Activated CD4-positive, alpha-beta T cell treated with anti-CD3 and anti-CD28 coated beads for 36 hours (primary cell): ENCODE data around the gene SMPD3. TPM values are rescaled to one million over a fixed set of nuclear protein-coding genes. Genes with fewer than 3 reads are reported as not detected.

Experiments
- ATAC-seq: fragments of 200-7000 bp; cut with Tn5 transposase; one replicate; pipeline ENCODE4 v1.10.0; 2021; ENCODE audit warnings: mild to moderate bottlenecking, moderate library complexity
- CTCF ChIA-PET: fragments of 350-600 bp; sonication (Branson Sonifier 250); formaldehyde crosslinking; loops from one replicate; lab custom pipeline; 2021; ENCODE audit warnings: antibody characterized with exemption; lab: Charles Lee
- POLR2A ChIA-PET: fragments of 350-600 bp; sonication (Branson Sonifier 250); formaldehyde crosslinking; loops from one replicate; lab custom pipeline; 2021; ENCODE audit warnings: antibody characterized with exemption, inconsistent platforms; lab: Charles Lee
- DNase-seq: peaks from one replicate; pipeline ENCODE4 v3.0.0-alpha.2; 2020
- H3K27ac Mint-ChIP-seq: one replicate; pipeline ENCODE4 v1.8.0; 2021; ENCODE audit warnings: mixed read lengths
- H3K27me3 Mint-ChIP-seq: one replicate; pipeline ENCODE4 v1.8.0; 2021; ENCODE audit warnings: mixed read lengths
- H3K36me3 Mint-ChIP-seq: one replicate; pipeline ENCODE4 v1.8.0; 2021; ENCODE audit warnings: low read depth, mixed read lengths
- H3K4me1 Mint-ChIP-seq: one replicate; pipeline ENCODE4 v1.8.0; 2021; ENCODE audit warnings: mixed read lengths
- H3K4me3 Mint-ChIP-seq: one replicate; pipeline ENCODE4 v1.8.0; 2021; ENCODE audit warnings: mild to moderate bottlenecking, moderate library complexity, mixed read lengths
- H3K9me3 Mint-ChIP-seq: one replicate; pipeline ENCODE4 v1.8.0; 2021; ENCODE audit warnings: low read depth, mixed read lengths
- intact Hi-C, 2 experiments: fragments of 100-400 bp; cut with DNase I in 1 of 2; cut with micrococcal nuclease in 1 of 2; formaldehyde crosslinking; loops; one replicate each; pipeline versions ENCODE4 v1.14.2 to v1.15.1; 2022 to 2024; cut with DNase I, micrococcal nuclease
- total RNA-seq, 2 experiments: library from RNA; stranded (reverse); gene quantifications; one replicate each; pipeline ENCODE4 v1.2.3, GENCODE V29; 2021

SMPD3 gene
- total RNA-seq, 2 experiments from 2014 or later = 0.07 to 0.37 TPM

- Mint-ChIP-seq H3K4me3 (no peak overlapping the region), H3K9me3 (no peaks in the 10 kb centered on the region), H3K4me1 (peaks cover 26% of the 10 kb centered on the region), H3K27me3 (no peaks in the 10 kb centered on the region), H3K36me3 (peaks cover 39% of the 10 kb centered on the region), H3K27ac (no peak overlapping the region)
- ATAC-seq = no peak
- intact Hi-C loops = loop anchor here (1.0 to 5.0 kb wide), 4 partner anchors 18 to 237 kb away; partner anchors contain the start of gene PRMT7 (in 1 of the 2)
- ChIA-PET CTCF (interaction anchor here (0.7 to 19.5 kb wide), 26 partner anchors 9 to 1254 kb away, joined by 3 to 517 read pairs (median 4); partner anchors contain the start of genes PRMT7, SLC7A6 and SLC7A6OS), POLR2A (interaction anchor here (0.7 kb wide), 1 partner anchor 81 kb away, joined by 9 read pairs; no protein-coding TSS in a partner anchor)
- no peak for DNase-seq
Observed at GRCh38 chr16:68328860-68329390, 119.4 kb downstream of the SMPD3 start.

GRCh38 chr16:68328151-68328859, 120.0 kb downstream of the SMPD3 start:
- peaks cover 26% of the 10 kb centered on the region for H3K4me1 Mint-ChIP-seq
- no peaks in the 10 kb centered on the region for H3K9me3 Mint-ChIP-seq
- ChIA-PET POLR2A (no interaction called here), CTCF (interaction anchor here (0.6 to 19.5 kb wide), 29 partner anchors 9 to 1254 kb away, joined by 3 to 517 read pairs (median 4); partner anchors contain the start of genes PRMT7, SLC7A6 and SLC7A6OS)
- no peaks in the 10 kb centered on the region for H3K27me3 Mint-ChIP-seq
- ATAC-seq (peak; percentile 97), DNase-seq (peak; percentile 87)
- no peak overlapping the region for H3K4me3 Mint-ChIP-seq
- intact Hi-C loops = loop anchor here (1.0 to 5.0 kb wide), 4 partner anchors 17 to 236 kb away; partner anchors contain the start of gene PRMT7 (in 1 of the 2)
- H3K36me3 Mint-ChIP-seq = peaks cover 40% of the 10 kb centered on the region
- peak overlapping the region; percentile 40 for H3K27ac Mint-ChIP-seq

- H3K27ac Mint-ChIP-seq = no peak overlapping the region
- ChIA-PET CTCF (interaction anchor here (1.2 to 19.5 kb wide), 2 partner anchors 25 to 58 kb away, joined by 3 to 517 read pairs; partner anchors contain the start of gene SLC7A6), POLR2A (no interaction called here)
- no peaks in the 10 kb centered on the region for H3K27me3 Mint-ChIP-seq
- peaks cover 22% of the 10 kb centered on the region for H3K4me1 Mint-ChIP-seq
- peaks cover 33% of the 10 kb centered on the region for H3K36me3 Mint-ChIP-seq
- DNase-seq (no peak), ATAC-seq (no peak)
- no peak overlapping the region for H3K4me3 Mint-ChIP-seq
- intact Hi-C loops = loop anchor here in 1 of 2 experiments (5.0 kb wide), 1 partner anchor 233 kb away; no protein-coding TSS in a partner anchor
- no peaks in the 10 kb centered on the region for H3K9me3 Mint-ChIP-seq
Observed at GRCh38 chr16:68324780-68325357, 123.4 kb downstream of the SMPD3 start.

- intact Hi-C loops = no loop called here
- H3K4me1 Mint-ChIP-seq = peaks cover 28% of the 10 kb centered on the region
- no peak for ATAC-seq
- H3K9me3 Mint-ChIP-seq = no peaks in the 10 kb centered on the region
- H3K27ac Mint-ChIP-seq = no peak overlapping the region
- DNase-seq = no peak
- H3K36me3 Mint-ChIP-seq = peaks cover 33% of the 10 kb centered on the region
- no peak overlapping the region for H3K4me3 Mint-ChIP-seq
- no peaks in the 10 kb centered on the region for H3K27me3 Mint-ChIP-seq
- POLR2A ChIA-PET = no interaction called here
- CTCF ChIA-PET = interaction anchor here (0.9 to 19.5 kb wide), 3 partner anchors 41 to 79 kb away, joined by 3 to 517 read pairs (median 6); partner anchors contain the start of genes PLA2G15 and SLC7A6
Observed at GRCh38 chr16:68324336-68324735, 124.0 kb downstream of the SMPD3 start.

- DNase-seq (peak; percentile 81), ATAC-seq (peak; percentile 100)
- CTCF ChIA-PET = interaction anchor here (0.6 to 19.5 kb wide), 6 partner anchors 8 to 1734 kb away, joined by 3 to 517 read pairs (median 8); partner anchors contain the start of genes PRMT7, SLC7A6 and SLC7A6OS
- H3K36me3 Mint-ChIP-seq = peaks cover 37% of the 10 kb centered on the region
- no peaks in the 10 kb centered on the region for H3K9me3 Mint-ChIP-seq
- intact Hi-C loops = loop anchor here (1.0 to 2.0 kb wide), 2 partner anchors 8 to 55 kb away; partner anchors contain the start of genes PRMT7 (in 1 of the 2) and SLC7A6 (in 1 of the 2)
- H3K4me1 Mint-ChIP-seq = peaks cover 27% of the 10 kb centered on the region
- POLR2A ChIA-PET = interaction anchor here (0.7 to 1.4 kb wide), 5 partner anchors 9 to 166 kb away, joined by 5 to 8 read pairs (median 7); partner anchors contain the start of genes PRMT7, SLC7A6 and SLC7A6OS
- peak overlapping the region; percentile 74 for H3K27ac Mint-ChIP-seq
- no peak overlapping the region for H3K4me3 Mint-ChIP-seq
- H3K27me3 Mint-ChIP-seq = no peaks in the 10 kb centered on the region
Observed at GRCh38 chr16:68319185-68319908, 129.0 kb downstream of the SMPD3 start.

- Mint-ChIP-seq H3K27ac (no peak overlapping the region), H3K4me3 (no peak overlapping the region), H3K4me1 (peaks cover 36% of the 10 kb centered on the region), H3K36me3 (peaks cover 39% of the 10 kb centered on the region), H3K27me3 (no peaks in the 10 kb centered on the region), H3K9me3 (no peaks in the 10 kb centered on the region)
- ChIA-PET CTCF (no interaction called here), POLR2A (no interaction called here)
- DNase-seq (no peak), ATAC-seq (no peak)
- intact Hi-C loops = no loop called here
Observed at GRCh38 chr16:68313116-68313515, 135.2 kb downstream of the SMPD3 start.

- ATAC-seq = peak; percentile 99
- CTCF ChIA-PET = interaction anchor here (0.5 to 2.4 kb wide), 17 partner anchors 10 to 49 kb away, joined by 3 to 18 read pairs (median 5); partner anchors contain the start of gene SLC7A6
- H3K27me3 Mint-ChIP-seq = no peaks in the 10 kb centered on the region
- DNase-seq = peak; percentile 97
- no peaks in the 10 kb centered on the region for H3K9me3 Mint-ChIP-seq
- POLR2A ChIA-PET = interaction anchor here (0.6 to 2.0 kb wide), 11 partner anchors 8 to 447 kb away, joined by 3 to 19 read pairs (median 4); partner anchors contain the start of genes NFATC3 and SLC7A6
- peaks cover 41% of the 10 kb centered on the region for H3K36me3 Mint-ChIP-seq
- H3K27ac Mint-ChIP-seq = peak within 1 kb of the TSS; percentile 92
- intact Hi-C loops = loop anchor here (1.0 to 2.0 kb wide), 9 partner anchors 8 to 504 kb away; partner anchors contain the start of genes SLC7A6 (in 2 of the 2), CENPT (in 1 of the 2), NFATC3 (in 1 of the 2) and PLA2G15 (in 1 of the 2)
- peak within 1 kb of the TSS; percentile 90 for H3K4me3 Mint-ChIP-seq
- H3K4me1 Mint-ChIP-seq = peaks cover 42% of the 10 kb centered on the region
Observed at GRCh38 chr16:68310774-68311511, 137.4 kb downstream of the SMPD3 start, which contains the start of the genes PRMT7 and SLC7A6OS. TSS of gene PRMT7 (plus strand) at chr16:68311019. CDS start at chr16:68315980, 4,961 bp downstream. TSS of gene SLC7A6OS (minus strand) at chr16:68310946. CDS start at chr16:68310926, 20 bp downstream.

- ATAC-seq (no peak), DNase-seq (no peak)
- no peaks in the 10 kb centered on the region for H3K9me3 Mint-ChIP-seq
- peak overlapping the region; percentile 92 for H3K27ac Mint-ChIP-seq
- POLR2A ChIA-PET = interaction anchor here (0.9 to 2.0 kb wide), 8 partner anchors 9 to 226 kb away, joined by 3 to 19 read pairs (median 6); partner anchors contain the start of genes NFATC3 and SLC7A6
- intact Hi-C loops = loop anchor here (1.0 to 2.0 kb wide), 4 partner anchors 24 to 504 kb away; partner anchors contain the start of genes CENPT (in 1 of the 2), RANBP10 (in 1 of the 2), SLC7A6 (in 1 of the 2) and TSNAXIP1 (in 1 of the 2)
- CTCF ChIA-PET = interaction anchor here (0.5 to 2.4 kb wide), 16 partner anchors 10 to 48 kb away, joined by 3 to 18 read pairs (median 6); partner anchors contain the start of gene SLC7A6
- H3K4me3 Mint-ChIP-seq = peak overlapping the region; percentile 90
- H3K4me1 Mint-ChIP-seq = peaks cover 42% of the 10 kb centered on the region
- H3K36me3 Mint-ChIP-seq = peaks cover 39% of the 10 kb centered on the region
- H3K27me3 Mint-ChIP-seq = no peaks in the 10 kb centered on the region
Observed at GRCh38 chr16:68310437-68310773, 137.9 kb downstream of the SMPD3 start.

GRCh38 chr16:68309799-68310198, 138.5 kb downstream of the SMPD3 start:
- no peaks in the 10 kb centered on the region for H3K9me3 Mint-ChIP-seq
- ATAC-seq (no peak), DNase-seq (no peak)
- ChIA-PET POLR2A (no interaction called here), CTCF (interaction anchor here (0.6 kb wide), 1 partner anchor 21 kb away, joined by 3 read pairs; no protein-coding TSS in a partner anchor)
- H3K27ac Mint-ChIP-seq = peak overlapping the region; percentile 92
- peaks cover 38% of the 10 kb centered on the region for H3K4me1 Mint-ChIP-seq
- intact Hi-C loops = loop anchor here (1.0 to 2.0 kb wide), 4 partner anchors 23 to 503 kb away; partner anchors contain the start of genes CENPT (in 1 of the 2), RANBP10 (in 1 of the 2), SLC7A6 (in 1 of the 2) and TSNAXIP1 (in 1 of the 2)
- H3K27me3 Mint-ChIP-seq = no peaks in the 10 kb centered on the region
- peak overlapping the region; percentile 90 for H3K4me3 Mint-ChIP-seq
- peaks cover 39% of the 10 kb centered on the region for H3K36me3 Mint-ChIP-seq
